Upper lobe of left lung (tissue), 6 donors: ENCODE measurements around the gene PLEKHF1. TPM values are rescaled to one million over a fixed set of nuclear protein-coding genes. Genes with fewer than 3 reads are reported as not detected.

ENCODE experiments used
- ATAC-seq, 2 donors: fragments of 200-7000 bp; cut with Tn5 transposase; one replicate each; pipeline ENCODE4 v1.9.1; 2022; ENCODE audit warnings: mild to moderate bottlenecking in 2 of 2, moderate library complexity in 2 of 2; ENCODE audit not compliant: low FRiP score in 2 of 2
- DNase-seq, 2 donors: peaks; one replicate each; pipeline ENCODE4 v3.0.0-alpha.2; 2019 to 2020
- H3K27ac ChIP-seq, 4 donors: fragments of 200-600 bp; sonication (generic); one replicate each; pipeline ENCODE4 v1.5.1; 2016 to 2019
- H3K27me3 ChIP-seq, 4 donors: fragments of 200-600 bp; sonication (generic); one replicate each; pipeline ENCODE4 v1.5.1; 2017 to 2019
- H3K36me3 ChIP-seq, 4 donors: fragments of 200-600 bp; sonication (generic); one replicate each; pipeline ENCODE4 v1.5.1; 2016 to 2019
- H3K4me1 ChIP-seq, 4 donors: fragments of 200-600 bp; sonication (generic); one replicate each; pipeline ENCODE4 v1.5.1; 2018 to 2019
- H3K4me3 ChIP-seq, 4 donors: fragments of 200-600 bp; sonication (generic); one replicate each; pipeline ENCODE4 v1.5.1; 2017 to 2019; ENCODE audit warnings: mild to moderate bottlenecking in 2 of 4, moderate library complexity in 1 of 4
- H3K9me3 ChIP-seq, 4 donors: fragments of 200-600 bp; sonication (generic); one replicate each; pipeline ENCODE4 v1.5.1; 2018 to 2019
- EP300 ChIP-seq, 4 donors: sonication (generic); formaldehyde crosslinking; IDR thresholded peaks; one replicate each; pipeline ENCODE4 v1.5.1; 2017; ENCODE audit warnings: antibody characterized with exemption in 4 of 4, control low read depth in 2 of 4
- POLR2A ChIP-seq, 4 donors: fragments of 450-650 bp; IDR thresholded peaks; one replicate each; pipeline ENCODE4 v1.5.1; 2016 to 2017; ENCODE audit warnings: antibody characterized with exemption in 4 of 4, mild to moderate bottlenecking in 2 of 4
- POLR2AphosphoS5 ChIP-seq, 2 donors: sonication (generic); formaldehyde crosslinking; IDR thresholded peaks; one replicate each; pipeline ENCODE4 v1.5.1; 2017; ENCODE audit warnings: antibody characterized with exemption in 2 of 2
- WGBS, 2 donors: methylation state at CpG; one replicate each; pipeline ENCODE4 v1.1.5; 2017 to 2018; 5-methylcytosine and 5-hydroxymethylcytosine counted together
- total RNA-seq, 6 donors: library from RNA; depleted of rRNA in 4 of 6; stranded (reverse); fragments of >200 nt in 4 of 6; gene quantifications; one replicate each; pipeline versions ENCODE4 v1.1.0 to v1.2.1, GENCODE V29; 2016 to 2021
- TF ChIP-seq, protein P1 (sequence below), 6 experiments: fragments of 450-650 bp in 4 of 6; fragments of 200-600 bp in 2 of 6; sonication (generic) in 2 of 6; IDR thresholded peaks; one replicate each; pipeline ENCODE4 v1.5.1; 2016 to 2019; ENCODE audit warnings: antibody characterized with exemption in 6 of 6
- donor health status: DM: no; HTN: no; CAD: no; lungs with moderate emphysema.
- donor health status: DM: no; HTN: yes; CAD: no; lungs with severe emphysema.

PLEKHF1 gene
- total RNA-seq, 6 donors from 2014 or later, result 10.6 to 21.0 (median 14.2) TPM

DNA sequence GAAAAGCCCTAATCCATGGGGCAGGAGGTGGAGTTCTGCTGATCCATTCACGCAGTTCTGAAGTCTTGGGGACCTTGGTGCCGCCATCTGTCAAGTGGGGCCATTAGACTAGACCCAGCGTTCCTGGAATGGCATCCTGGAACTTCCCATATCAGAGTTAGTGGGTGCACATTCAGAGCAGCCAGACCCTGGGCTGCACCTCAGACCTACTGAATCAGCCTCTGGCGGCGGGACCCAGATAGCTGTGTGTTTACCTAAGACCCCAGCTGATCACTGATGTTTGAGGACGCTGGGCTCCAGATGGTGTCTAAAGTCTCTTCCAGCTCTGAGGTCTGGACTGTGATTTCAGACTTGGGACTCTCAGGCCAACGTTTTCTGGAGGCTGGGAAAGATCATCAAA is 46.4 kb upstream of the PLEKHF1 start:
- Histone ChIP-seq H3K36me3 (peaks cover 7 to 32% (median 24%) of the 10 kb centered on the region in 4 donors), H3K4me3 (no peak overlapping the region), H3K4me1 (no peaks in the 10 kb centered on the region), H3K9me3 (no peaks in the 10 kb centered on the region), H3K27ac (no peak overlapping the region), H3K27me3 (no peaks in the 10 kb centered on the region)
- TF ChIP-seq POLR2A (IDR thresholded peaks at IDR 0.05) (no peak), EP300 (IDR thresholded peaks at IDR 0.05) (no peak), POLR2AphosphoS5 (IDR thresholded peaks at IDR 0.05) (no peak)
- TF ChIP-seq, protein P1, sequence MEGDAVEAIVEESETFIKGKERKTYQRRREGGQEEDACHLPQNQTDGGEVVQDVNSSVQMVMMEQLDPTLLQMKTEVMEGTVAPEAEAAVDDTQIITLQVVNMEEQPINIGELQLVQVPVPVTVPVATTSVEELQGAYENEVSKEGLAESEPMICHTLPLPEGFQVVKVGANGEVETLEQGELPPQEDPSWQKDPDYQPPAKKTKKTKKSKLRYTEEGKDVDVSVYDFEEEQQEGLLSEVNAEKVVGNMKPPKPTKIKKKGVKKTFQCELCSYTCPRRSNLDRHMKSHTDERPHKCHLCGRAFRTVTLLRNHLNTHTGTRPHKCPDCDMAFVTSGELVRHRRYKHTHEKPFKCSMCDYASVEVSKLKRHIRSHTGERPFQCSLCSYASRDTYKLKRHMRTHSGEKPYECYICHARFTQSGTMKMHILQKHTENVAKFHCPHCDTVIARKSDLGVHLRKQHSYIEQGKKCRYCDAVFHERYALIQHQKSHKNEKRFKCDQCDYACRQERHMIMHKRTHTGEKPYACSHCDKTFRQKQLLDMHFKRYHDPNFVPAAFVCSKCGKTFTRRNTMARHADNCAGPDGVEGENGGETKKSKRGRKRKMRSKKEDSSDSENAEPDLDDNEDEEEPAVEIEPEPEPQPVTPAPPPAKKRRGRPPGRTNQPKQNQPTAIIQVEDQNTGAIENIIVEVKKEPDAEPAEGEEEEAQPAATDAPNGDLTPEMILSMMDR (IDR thresholded peaks at IDR 0.05), result no peak
- DNase-seq (no peak), ATAC-seq (no peak)
- 55 to 62% methylated on average over 5 to 7 of the region's 7 CpGs for WGBS, 2 donors

DNA sequence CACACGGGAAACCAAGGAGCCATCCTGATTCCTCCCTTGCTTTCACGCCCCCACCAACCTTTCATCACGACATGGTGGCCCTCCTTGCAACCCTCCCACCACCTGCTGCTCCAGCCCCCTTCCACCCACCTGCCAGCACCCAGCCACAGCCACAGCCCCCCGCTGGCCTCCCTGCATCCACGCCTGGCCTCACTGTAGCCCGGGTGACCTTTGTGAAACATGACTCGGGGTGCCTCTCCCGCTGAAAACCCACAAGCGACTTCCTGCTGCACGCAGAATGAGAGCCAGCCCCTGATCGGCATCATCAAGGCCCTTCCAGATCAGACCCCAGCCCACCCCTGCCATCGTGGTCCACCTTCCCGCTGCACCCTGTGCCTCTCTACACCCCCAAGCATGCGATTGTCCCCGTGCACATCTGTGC is 44.3 kb upstream of the PLEKHF1 start:
- DNase-seq, result peak in 1 of 2 donors; percentile 50
- ATAC-seq, result no peak
- H3K27ac ChIP-seq, result no peak overlapping the region
- no peak overlapping the region for H3K4me3 ChIP-seq
- H3K4me1 ChIP-seq, result no peaks in the 10 kb centered on the region
- no peak for TF ChIP-seq EP300 (IDR thresholded peaks at IDR 0.05)
- peaks cover 0 to 11% (median 8%) of the 10 kb centered on the region in 4 donors for H3K36me3 ChIP-seq
- WGBS, 2 donors, result 60 to 65% methylated on average over 11 to 15 of the region's 15 CpGs
- H3K9me3 ChIP-seq, result no peaks in the 10 kb centered on the region
- H3K27me3 ChIP-seq, result no peaks in the 10 kb centered on the region

DNA sequence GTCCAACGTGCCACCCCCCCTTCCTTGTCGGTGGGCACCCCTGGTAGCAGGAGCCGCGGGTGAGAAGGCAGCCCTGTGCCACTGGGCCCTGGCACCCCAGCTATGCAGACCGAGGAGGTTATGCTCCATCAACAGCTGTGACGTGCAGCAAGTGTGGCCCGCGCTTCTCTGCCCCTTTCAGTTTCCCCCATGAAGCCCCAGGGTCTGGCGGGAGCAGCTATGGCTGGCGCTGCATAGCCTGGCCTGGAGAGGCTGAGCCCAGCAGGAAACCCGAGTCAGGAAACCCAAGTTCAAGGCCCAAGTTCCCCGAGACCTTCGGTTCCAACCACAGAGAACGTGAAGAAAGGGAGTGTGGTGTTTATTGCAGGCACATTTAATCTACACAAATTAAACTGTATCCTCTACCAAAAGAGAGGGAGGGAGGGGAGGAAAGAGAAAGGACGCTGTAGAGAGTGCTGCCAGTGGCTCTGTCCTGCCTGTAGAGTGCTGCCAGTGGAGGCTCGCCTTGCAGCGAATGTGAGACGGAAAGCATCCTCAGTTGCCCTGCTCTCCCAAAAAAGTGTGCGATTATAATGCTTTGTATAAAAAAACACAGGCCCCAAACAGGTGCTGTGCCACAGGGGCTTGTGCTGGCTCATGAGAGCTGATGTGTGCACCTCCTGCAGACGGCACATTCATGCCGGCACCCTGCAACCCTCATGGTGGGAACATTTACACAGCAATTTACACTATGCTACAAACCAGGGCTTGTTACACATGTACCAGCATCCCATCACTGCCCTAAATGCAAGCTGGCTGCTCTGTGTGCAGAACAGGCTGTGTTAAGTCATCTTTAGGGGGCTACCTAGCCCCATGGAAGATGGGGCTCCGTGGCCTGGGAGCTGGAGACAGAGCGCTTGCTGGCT is 42.8 kb upstream of the PLEKHF1 start:
- ATAC-seq (no peak), DNase-seq (peak in 1 of 2 donors; percentile 59)
- H3K27ac ChIP-seq, result no peak overlapping the region
- no peaks in the 10 kb centered on the region for H3K36me3 ChIP-seq
- TF ChIP-seq EP300 (IDR thresholded peaks at IDR 0.05) (no peak), POLR2A (IDR thresholded peaks at IDR 0.05) (no peak), POLR2AphosphoS5 (IDR thresholded peaks at IDR 0.05) (no peak)
- TF ChIP-seq, protein P1 (IDR thresholded peaks at IDR 0.05), result no peak
- no peak overlapping the region for H3K4me3 ChIP-seq
- no peaks in the 10 kb centered on the region for H3K27me3 ChIP-seq
- H3K4me1 ChIP-seq, result no peaks in the 10 kb centered on the region
- 61 to 65% methylated on average over 16 to 23 of the region's 23 CpGs for WGBS, 2 donors
- H3K9me3 ChIP-seq, result no peaks in the 10 kb centered on the region

DNA sequence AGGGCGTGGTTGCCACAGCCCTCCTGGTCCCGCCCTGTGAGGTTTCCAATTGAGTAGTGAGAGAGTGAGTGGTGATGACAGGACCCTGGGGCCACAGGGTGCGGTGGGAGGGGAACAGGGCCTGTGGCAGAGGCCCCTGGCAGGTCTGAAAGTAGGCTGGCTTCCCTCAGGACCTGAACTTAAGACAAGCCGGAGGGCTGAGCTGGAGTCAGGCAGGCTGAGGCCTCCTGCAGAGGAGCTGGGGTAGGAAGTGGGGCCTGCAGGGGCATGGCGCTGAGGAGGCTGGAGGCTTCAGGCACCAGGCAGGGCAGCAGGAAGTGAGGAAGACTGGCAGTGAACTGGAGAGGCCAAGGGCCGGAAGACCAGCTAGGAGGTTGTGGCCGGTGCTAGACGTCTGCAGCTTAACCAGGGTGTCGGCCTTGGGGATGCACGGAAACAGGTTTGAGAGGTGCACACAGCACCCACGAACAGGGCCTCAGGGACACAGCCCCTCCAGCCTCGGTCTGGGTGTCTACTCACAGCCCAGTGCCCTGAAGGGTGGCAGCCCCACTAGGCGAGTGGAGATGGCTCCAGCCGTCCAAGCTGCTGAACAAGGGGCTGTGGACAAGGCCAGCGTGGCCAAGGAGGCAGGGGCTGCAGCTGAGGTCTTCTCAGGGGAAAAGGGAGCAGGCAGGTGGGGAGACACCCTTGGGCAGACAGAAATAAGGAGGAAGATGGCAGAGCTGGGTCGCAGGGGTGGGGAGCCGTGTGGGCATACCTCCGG is 41.4 kb upstream of the PLEKHF1 start:
- no peaks in the 10 kb centered on the region for H3K9me3 ChIP-seq
- H3K4me1 ChIP-seq, result no peaks in the 10 kb centered on the region
- ATAC-seq, result peak in 1 of 2 donors; percentile 7
- H3K27me3 ChIP-seq, result no peaks in the 10 kb centered on the region
- WGBS, 2 donors, result 79 to 81% methylated on average over 17 of the region's 18 CpGs
- no peak for DNase-seq
- TF ChIP-seq, protein P1 (IDR thresholded peaks at IDR 0.05), result no peak
- TF ChIP-seq POLR2AphosphoS5 (IDR thresholded peaks at IDR 0.05), result no peak
- no peak for TF ChIP-seq EP300 (IDR thresholded peaks at IDR 0.05)
- TF ChIP-seq POLR2A (IDR thresholded peaks at IDR 0.05), result no peak
- peak overlapping the region in 1 of 4 donors; percentile 2 for H3K4me3 ChIP-seq
- peak overlapping the region in 1 of 4 donors; percentile 43 for H3K27ac ChIP-seq
- H3K36me3 ChIP-seq, result no peaks in the 10 kb centered on the region

DNA sequence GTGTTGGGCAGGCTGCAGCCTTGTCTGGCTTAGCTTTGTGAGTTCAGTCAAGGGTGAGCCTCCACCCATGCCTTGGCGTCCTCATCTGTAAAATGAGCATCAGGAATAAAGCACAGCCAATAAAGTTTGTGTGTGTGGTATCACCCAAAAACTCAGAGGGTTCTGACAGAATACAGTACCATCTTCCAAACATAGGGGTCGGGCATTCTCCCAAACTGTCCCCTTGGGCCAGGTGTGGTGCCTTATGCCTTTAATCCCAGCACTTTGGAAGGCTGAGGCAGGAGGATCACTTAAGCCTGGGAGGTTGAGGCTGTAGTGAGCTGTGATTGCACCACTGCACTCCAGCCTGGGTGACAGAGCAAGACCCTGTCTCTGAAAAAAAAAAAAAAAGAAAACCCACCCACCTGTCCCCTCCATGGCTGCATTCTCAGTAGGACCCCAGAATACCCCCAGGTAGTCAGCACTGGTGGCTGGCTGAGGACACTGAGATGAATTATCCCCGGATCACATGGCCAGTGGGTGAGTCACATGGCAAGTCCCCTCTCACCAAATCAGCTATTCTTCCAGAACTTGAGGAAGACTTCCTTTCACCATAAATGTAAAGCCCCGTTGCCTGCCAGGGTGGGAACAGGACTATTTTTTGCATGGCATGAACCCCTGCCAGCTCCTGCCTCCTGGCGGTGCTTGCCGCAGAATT is 40.6 kb upstream of the PLEKHF1 start:
- no peaks in the 10 kb centered on the region for H3K9me3 ChIP-seq
- peak overlapping the region in 1 of 4 donors; percentile 43 for H3K27ac ChIP-seq
- DNase-seq, result no peak
- no peak overlapping the region for H3K4me3 ChIP-seq
- no peaks in the 10 kb centered on the region for H3K4me1 ChIP-seq
- H3K27me3 ChIP-seq, result no peaks in the 10 kb centered on the region
- ATAC-seq, result no peak
- H3K36me3 ChIP-seq, result no peaks in the 10 kb centered on the region
- 67 to 72% methylated on average over 6 of the region's 6 CpGs for WGBS, 2 donors
- TF ChIP-seq POLR2A (IDR thresholded peaks at IDR 0.05) (no peak), EP300 (IDR thresholded peaks at IDR 0.05) (no peak), POLR2AphosphoS5 (IDR thresholded peaks at IDR 0.05) (no peak)
- TF ChIP-seq, protein P1 (IDR thresholded peaks at IDR 0.05), result no peak
